ENCODE measurements around the gene COL9A3. TPM values are rescaled to one million over a fixed set of nuclear protein-coding genes. Genes with fewer than 3 reads are reported as not detected.

COL9A3 gene
- total RNA-seq, 1 donor = not detected

- no peaks in the 10 kb centered on the region for H3K27me3 ChIP-seq (ENCODE audit: insufficient read depth, low read length)
- H3K27ac ChIP-seq (ENCODE audit: low read depth, low read length) = no peak overlapping the region
- no peak for DNase-seq (ENCODE audit: insufficient read length, low spot score, missing footprints)
- no peak overlapping the region for H3K4me3 ChIP-seq (ENCODE audit: insufficient read depth, low read length)
- no peak for TF ChIP-seq CTCF (IDR thresholded peaks at IDR 0.05; ENCODE audit: extremely low read depth, low read depth, low read length)
- H4K20me1 ChIP-seq (ENCODE audit: insufficient read depth, low read length) = peaks cover 6% of the 10 kb centered on the region
- peaks cover 8% of the 10 kb centered on the region for H3K4me1 ChIP-seq (ENCODE audit: insufficient read depth, low read length)
- H3K36me3 ChIP-seq (ENCODE audit: insufficient read depth, low read length) = no peaks in the 10 kb centered on the region
- no peaks in the 10 kb centered on the region for H3K9me3 ChIP-seq (ENCODE audit: low read depth, low read length)
- no peak overlapping the region for H2AFZ ChIP-seq (ENCODE audit: low read length)
- H3K4me2 ChIP-seq (ENCODE audit: insufficient read depth, low read length) = no peak overlapping the region
- peaks cover 14% of the 10 kb centered on the region for H3K79me2 ChIP-seq (ENCODE audit: insufficient read depth, low read length)
These were observed 47.4 kb downstream of the COL9A3 start for GRCh38 chr20:62864207-62864606.

- H4K20me1 ChIP-seq (ENCODE audit: insufficient read depth, low read length) = no peaks in the 10 kb centered on the region
- DNase-seq (ENCODE audit: insufficient read length, low spot score, missing footprints) = peak; percentile 2
- no peaks in the 10 kb centered on the region for H3K27me3 ChIP-seq (ENCODE audit: insufficient read depth, low read length)
- no peak overlapping the region for H2AFZ ChIP-seq (ENCODE audit: low read length)
- no peak overlapping the region for H3K27ac ChIP-seq (ENCODE audit: low read depth, low read length)
- no peak for TF ChIP-seq CTCF (IDR thresholded peaks at IDR 0.05; ENCODE audit: extremely low read depth, low read depth, low read length)
- no peaks in the 10 kb centered on the region for H3K4me1 ChIP-seq (ENCODE audit: insufficient read depth, low read length)
- H3K4me3 ChIP-seq (ENCODE audit: insufficient read depth, low read length) = no peak overlapping the region
- no peaks in the 10 kb centered on the region for H3K79me2 ChIP-seq (ENCODE audit: insufficient read depth, low read length)
- no peak overlapping the region for H3K4me2 ChIP-seq (ENCODE audit: insufficient read depth, low read length)
- H3K9me3 ChIP-seq (ENCODE audit: low read depth, low read length) = no peaks in the 10 kb centered on the region
- no peaks in the 10 kb centered on the region for H3K36me3 ChIP-seq (ENCODE audit: insufficient read depth, low read length)
These were observed 55.5 kb downstream of the COL9A3 start for GRCh38 chr20:62872184-62872847.

DNA sequence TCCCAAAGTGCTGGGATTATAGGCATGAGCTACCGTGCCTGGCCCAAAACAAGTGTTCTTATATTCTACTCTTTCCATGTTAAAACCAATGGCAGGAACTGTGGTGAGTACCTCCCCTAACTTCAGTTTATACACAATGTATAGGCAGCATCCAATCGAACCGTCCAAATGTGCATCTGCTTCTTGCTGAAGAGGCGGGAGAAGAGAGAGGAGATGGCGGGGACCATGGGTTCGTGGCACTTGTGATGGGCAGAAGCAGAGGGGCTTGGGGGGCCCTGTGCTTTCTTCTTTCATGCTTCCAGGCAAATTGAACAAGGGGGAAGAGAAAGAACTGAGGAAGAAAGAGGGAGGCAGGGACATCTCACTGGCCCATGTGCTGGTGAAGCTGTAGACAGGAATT lies 56.0 kb downstream of the COL9A3 start:
- H3K4me3 ChIP-seq (ENCODE audit: insufficient read depth, low read length) = no peak overlapping the region
- no peak overlapping the region for H2AFZ ChIP-seq (ENCODE audit: low read length)

GRCh38 chr20:62873280-62873679 lies 56.4 kb downstream of the COL9A3 start:
- peak; percentile 13 for DNase-seq (ENCODE audit: insufficient read length, low spot score, missing footprints)
- H3K36me3 ChIP-seq (ENCODE audit: insufficient read depth, low read length) = no peaks in the 10 kb centered on the region
- H4K20me1 ChIP-seq (ENCODE audit: insufficient read depth, low read length) = no peaks in the 10 kb centered on the region
- no peak overlapping the region for H2AFZ ChIP-seq (ENCODE audit: low read length)
- H3K4me2 ChIP-seq (ENCODE audit: insufficient read depth, low read length) = no peak overlapping the region
- H3K27ac ChIP-seq (ENCODE audit: low read depth, low read length) = no peak overlapping the region
- H3K27me3 ChIP-seq (ENCODE audit: insufficient read depth, low read length) = no peaks in the 10 kb centered on the region
- no peak overlapping the region for H3K4me3 ChIP-seq (ENCODE audit: insufficient read depth, low read length)
- H3K4me1 ChIP-seq (ENCODE audit: insufficient read depth, low read length) = no peaks in the 10 kb centered on the region
- H3K79me2 ChIP-seq (ENCODE audit: insufficient read depth, low read length) = no peaks in the 10 kb centered on the region
- TF ChIP-seq CTCF (IDR thresholded peaks at IDR 0.05; ENCODE audit: extremely low read depth, low read depth, low read length) = no peak
- H3K9me3 ChIP-seq (ENCODE audit: low read depth, low read length) = no peaks in the 10 kb centered on the region

More for the DNA sequence above, 56.0 kb downstream of the COL9A3 start:
- no peaks in the 10 kb centered on the region for H4K20me1 ChIP-seq (ENCODE audit: insufficient read depth, low read length)
- no peaks in the 10 kb centered on the region for H3K9me3 ChIP-seq (ENCODE audit: low read depth, low read length)
- H3K4me2 ChIP-seq (ENCODE audit: insufficient read depth, low read length) = no peak overlapping the region
- DNase-seq (ENCODE audit: insufficient read length, low spot score, missing footprints) = peak; percentile 26
- no peaks in the 10 kb centered on the region for H3K4me1 ChIP-seq (ENCODE audit: insufficient read depth, low read length)
- no peak overlapping the region for H3K27ac ChIP-seq (ENCODE audit: low read depth, low read length)
- TF ChIP-seq CTCF (IDR thresholded peaks at IDR 0.05; ENCODE audit: extremely low read depth, low read depth, low read length) = no peak
- H3K79me2 ChIP-seq (ENCODE audit: insufficient read depth, low read length) = no peaks in the 10 kb centered on the region
- H3K36me3 ChIP-seq (ENCODE audit: insufficient read depth, low read length) = no peaks in the 10 kb centered on the region
- H3K27me3 ChIP-seq (ENCODE audit: insufficient read depth, low read length) = no peaks in the 10 kb centered on the region
